GM23338 (cell line): ENCODE measurements around the gene PLEKHA7. TPM values are rescaled to one million over a fixed set of nuclear protein-coding genes. Genes with fewer than 3 reads are reported as not detected.
A peak's percentile ranks its signal among the peaks of the same experiment; 100 is the strongest.
"Not testable (repeated sequence)": the region's sequence is repeated elsewhere in the genome, so short reads cannot be mapped to it uniquely, and the experiment has no call there.

Experiments used
- ATAC-seq: fragments of 200-7000 bp; cut with Tn5 transposase; 3 replicates; pipeline ENCODE4 v1.9.1; 2020
- DNase-seq: peaks from one replicate; pipeline ENCODE4 v3.0.0-alpha.2; 2015; ENCODE audit warnings: low spot score
- H2AFZ ChIP-seq: fragments of 200-600 bp; sonication (generic); 2 replicates; pipeline ENCODE4 v1.8.0; 2016; ENCODE audit warnings: antibody characterized with exemption, mild to moderate bottlenecking, moderate library complexity
- H3F3A ChIP-seq: fragments of 200-600 bp; sonication (generic); replicated peaks from 2 replicates; pipeline ENCODE4 v1.8.0; 2017; ENCODE audit warnings: antibody characterized with exemption, mixed run types, low read depth
- H3K27ac ChIP-seq: fragments of 200-600 bp; sonication (generic); 2 replicates; pipeline ENCODE4 v1.6.1; 2016; ENCODE audit warnings: low read depth
- H3K27me3 ChIP-seq: fragments of 200-600 bp; sonication (generic); 2 replicates; pipeline ENCODE4 v1.8.0; 2016; ENCODE audit warnings: mild to moderate bottlenecking, mixed run types, moderate library complexity; ENCODE audit not compliant: insufficient read depth
- H3K36me3 ChIP-seq: fragments of 200-600 bp; sonication (generic); 2 replicates; pipeline ENCODE4 v1.8.0; 2016; ENCODE audit warnings: mild to moderate bottlenecking; ENCODE audit not compliant: insufficient read depth
- H3K4me1 ChIP-seq: fragments of 200-600 bp; sonication (generic); 2 replicates; pipeline ENCODE4 v1.8.0; 2016; ENCODE audit warnings: mild to moderate bottlenecking, moderate library complexity; ENCODE audit not compliant: insufficient read depth
- H3K4me2 ChIP-seq: fragments of 200-600 bp; sonication (generic); 2 replicates; pipeline ENCODE4 v1.7.1; 2017; ENCODE audit warnings: mixed run types
- H3K4me3 ChIP-seq: fragments of 200-600 bp; sonication (generic); 2 replicates; pipeline ENCODE4 v1.6.1; 2016; ENCODE audit warnings: mixed run types
- H3K79me2 ChIP-seq: fragments of 200-600 bp; sonication (generic); replicated peaks from 2 replicates; pipeline ENCODE4 v1.8.0; 2017; ENCODE audit warnings: mild to moderate bottlenecking; ENCODE audit not compliant: insufficient read depth
- H3K9me2 ChIP-seq: fragments of 200-600 bp; sonication (generic); 2 replicates; pipeline ENCODE4 v1.8.0; 2017; ENCODE audit not compliant: insufficient read depth
- H4K20me1 ChIP-seq: fragments of 200-600 bp; sonication (generic); replicated peaks from 2 replicates; pipeline ENCODE4 v1.8.0; 2017; ENCODE audit warnings: mild to moderate bottlenecking; ENCODE audit not compliant: insufficient read depth
- H3K27ac Mint-ChIP-seq: 2 replicates; pipeline ENCODE4 v1.8.0; 2020; ENCODE audit warnings: inconsistent platforms, mild to moderate bottlenecking, moderate library complexity, mixed read lengths
- H3K27me3 Mint-ChIP-seq: 3 replicates; pipeline ENCODE4 v1.8.0; 2022; ENCODE audit warnings: low read depth, mild to moderate bottlenecking, moderate library complexity, mixed read lengths, inconsistent platforms; ENCODE audit not compliant: insufficient read depth, poor library complexity
- H3K36me3 Mint-ChIP-seq: 3 replicates; pipeline ENCODE4 v1.8.0; 2021; ENCODE audit warnings: low read depth, mild to moderate bottlenecking, inconsistent platforms, moderate library complexity, mixed read lengths
- H3K4me1 Mint-ChIP-seq: 3 replicates; pipeline ENCODE4 v1.8.0; 2020; ENCODE audit warnings: mild to moderate bottlenecking, inconsistent platforms, mixed read lengths
- H3K4me3 Mint-ChIP-seq: 3 replicates; pipeline ENCODE4 v1.8.0; 2021; ENCODE audit warnings: moderate library complexity, mild to moderate bottlenecking, inconsistent platforms, mixed read lengths
- H3K9me3 Mint-ChIP-seq: 3 replicates; pipeline ENCODE4 v1.8.0; 2020; ENCODE audit warnings: moderate library complexity, mild to moderate bottlenecking, inconsistent platforms, mixed read lengths
- CREB1 ChIP-seq: fragments of 250-450 bp; sonication (Bioruptor Pico); IDR thresholded peaks from 2 replicates; pipeline ENCODE4 v1.5.0; 2020; ENCODE audit warnings: low read depth, mild to moderate bottlenecking, moderate library complexity
- CTCF ChIP-seq, 2 experiments: fragments of 200-600 bp in 1 of 2; sonication (generic) in 1 of 2; conservative IDR thresholded peaks; 2 replicates each; pipeline versions ENCODE4 v1.5.1 to v1.6.1; 2016 to 2017; ENCODE audit warnings: antibody characterized with exemption in 2 of 2, low read depth in 2 of 2, mild to moderate bottlenecking in 2 of 2, moderate library complexity in 1 of 2
- ETS1 ChIP-seq: IDR thresholded peaks from 2 replicates; pipeline ENCODE4 v1.6.1; 2016; ENCODE audit warnings: antibody characterized with exemption
- JUNB ChIP-seq: IDR thresholded peaks from one replicate; pipeline ENCODE4 v1.6.1; 2016; ENCODE audit warnings: antibody characterized with exemption; ENCODE audit not compliant: unreplicated experiment
- POLR2AphosphoS5 ChIP-seq: IDR thresholded peaks from 2 replicates; pipeline ENCODE4 v1.6.1; 2016; ENCODE audit warnings: antibody characterized with exemption, low read depth
- ZNF331 ChIP-seq: fragments of 250-450 bp; sonication (Bioruptor Pico); IDR thresholded peaks from 2 replicates; pipeline ENCODE4 v1.5.0; 2020; ENCODE audit warnings: low read depth, mild to moderate bottlenecking, moderate library complexity
- polyA plus RNA-seq: library from polyadenylated mRNA; unstranded; fragments of >200 nt; fragmentation: Nextera tagmentation; extraction: Ambion mirVana; gene quantifications from 2 replicates; pipeline ENCODE4 v1.2.1, GENCODE V29; 2016
- total RNA-seq: library from RNA; depleted of rRNA; stranded (reverse); fragments of >200 nt; shearing (Covaris generic); gene quantifications from 2 replicates; pipeline ENCODE4 v1.2.3, GENCODE V29; 2014

Gene PLEKHA7
- total and polyA plus RNA-seq, 2 experiments from 2014 or later, result 9.7 to 15.8 TPM

GRCh38 chr11:17036666-17037658 is 22.7 kb upstream of the PLEKHA7 start:
- H3K4me1 Mint-ChIP-seq, result no peaks in the 10 kb centered on the region
- ATAC-seq (peak; percentile 99), DNase-seq (peak; percentile 76)
- Histone ChIP-seq H3K27me3 (no peaks in the 10 kb centered on the region), H3K27ac (no peak overlapping the region), H3K4me2 (no peak overlapping the region), H3F3A (no peaks in the 10 kb centered on the region), H3K4me1 (no peaks in the 10 kb centered on the region), H2AFZ (no peak overlapping the region), H4K20me1 (no peaks in the 10 kb centered on the region), H3K4me3 (no peak overlapping the region), H3K9me2 (no peaks in the 10 kb centered on the region), H3K36me3 (peaks cover 7% of the 10 kb centered on the region; the same call in 1 of the 2 replicates), H3K79me2 (no peaks in the 10 kb centered on the region)
- TF ChIP-seq ETS1 (no peak), CTCF (conservative IDR thresholded peaks at IDR 0.05; ENCODE audit: low read depth in 2 of 2) (peak; percentile 63 to 72)
- H3K9me3 Mint-ChIP-seq, result peaks cover 29% of the 10 kb centered on the region
- no peak overlapping the region for H3K4me3 Mint-ChIP-seq
- H3K27ac Mint-ChIP-seq, result no peak overlapping the region
- H3K27me3 Mint-ChIP-seq, result peaks cover 8% of the 10 kb centered on the region
- H3K36me3 Mint-ChIP-seq, result peaks cover 16% of the 10 kb centered on the region

- H3K79me2 ChIP-seq, H3K4me3 ChIP-seq, H3K4me1 Mint-ChIP-seq, H3K27ac ChIP-seq, DNase-seq, H3K36me3 ChIP-seq, H3K27me3 ChIP-seq, ATAC-seq, H2AFZ ChIP-seq, H3K27me3 Mint-ChIP-seq, H3K9me2 ChIP-seq, H3F3A ChIP-seq, H3K27ac Mint-ChIP-seq, H3K4me3 Mint-ChIP-seq, H3K4me2 ChIP-seq, H4K20me1 ChIP-seq, H3K4me1 ChIP-seq: not testable (repeated sequence)
- Mint-ChIP-seq H3K9me3 (peaks cover 32% of the 10 kb centered on the region), H3K36me3 (peaks cover 16% of the 10 kb centered on the region)
Observed at GRCh38 chr11:17034027-17034426, 19.8 kb upstream of the PLEKHA7 start.

- no peak for ATAC-seq
- H4K20me1 ChIP-seq, result no peaks in the 10 kb centered on the region
- no peak for DNase-seq
- no peaks in the 10 kb centered on the region for H3K4me1 ChIP-seq
- H3K27ac Mint-ChIP-seq, result 0 out of 2 replicates have a peak overlapping the region, but pooled peaks have one; percentile 26
- no peaks in the 10 kb centered on the region for H3K9me2 ChIP-seq
- no peaks in the 10 kb centered on the region for H3K27me3 ChIP-seq
- H2AFZ ChIP-seq, result no peak overlapping the region
- 0 out of 3 replicates have a peak, but pooled peaks cover 3% of the 10 kb centered on the region for H3K4me1 Mint-ChIP-seq
- H3K4me3 ChIP-seq, result no peak overlapping the region
- peaks cover 4% of the 10 kb centered on the region; the same call in 1 of the 3 replicates for H3K9me3 Mint-ChIP-seq
- no peak overlapping the region for H3K4me2 ChIP-seq
- H3F3A ChIP-seq, result no peaks in the 10 kb centered on the region
- H3K4me3 Mint-ChIP-seq, result no peak overlapping the region
- no peaks in the 10 kb centered on the region for H3K79me2 ChIP-seq
- no peak overlapping the region for H3K27ac ChIP-seq
- H3K36me3 Mint-ChIP-seq, result peaks cover 2% of the 10 kb centered on the region; the same call in 1 of the 3 replicates
- TF ChIP-seq CTCF (conservative IDR thresholded peaks at IDR 0.05; ENCODE audit: low read depth in 2 of 2) (no peak), POLR2AphosphoS5 (no peak), CREB1 (CRISPR knock-in tag) (no peak), ETS1 (no peak), ZNF331 (CRISPR knock-in tag) (no peak), JUNB (no peak)
- peaks cover 8% of the 10 kb centered on the region for H3K27me3 Mint-ChIP-seq
- H3K36me3 ChIP-seq, result no peaks in the 10 kb centered on the region
Observed at GRCh38 chr11:17026487-17027082, 12.4 kb upstream of the PLEKHA7 start.
